ENCODE results near the gene TDP1.
"Not testable (repeated sequence)": the region's sequence is repeated elsewhere in the genome, so short reads cannot be mapped to it uniquely, and the experiment has no call there.

TDP1 gene

DNA sequence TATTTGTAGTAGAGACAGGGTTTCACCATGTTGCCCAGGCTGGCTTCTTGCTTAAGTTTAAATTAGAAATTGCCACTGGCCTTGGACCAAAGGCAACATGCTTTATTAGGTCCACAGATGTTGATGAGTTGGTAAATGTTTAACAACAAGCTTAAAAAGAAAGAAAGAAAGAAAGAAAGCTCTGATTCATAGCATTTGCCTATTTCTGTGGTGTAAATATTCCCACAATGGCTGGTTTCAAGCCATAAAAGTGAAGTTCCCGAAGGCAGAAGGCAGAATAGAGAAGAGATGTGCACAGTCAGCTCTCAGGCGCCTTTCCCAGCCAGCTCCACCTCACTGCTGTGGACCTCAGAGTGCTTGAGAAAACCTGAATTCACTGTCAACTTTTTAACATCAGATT, 132.4 kb downstream of the TDP1 start:
- no peak overlapping the region for H3K27ac ChIP-seq (ENCODE audit: low read length)
- no peaks in the 10 kb centered on the region for H3K27me3 ChIP-seq (ENCODE audit: low read depth, low read length)
- H3K9me3 ChIP-seq (ENCODE audit: control insufficient read depth in 1 of 2, low read length in 2 of 2) = no peaks in the 10 kb centered on the region
- H3K4me1 ChIP-seq (ENCODE audit: control insufficient read depth in 1 of 2, insufficient read depth in 2 of 2, low read length in 2 of 2) = peaks cover 0 to 8% of the 10 kb centered on the region in 2 donors
- H3K4me3 ChIP-seq (ENCODE audit: low read depth in 1 of 2, low read length in 2 of 2) = no peak overlapping the region
- no peaks in the 10 kb centered on the region for H3K36me3 ChIP-seq (ENCODE audit: control insufficient read depth in 1 of 2, insufficient read depth in 2 of 2, low read length in 2 of 2)

DNA sequence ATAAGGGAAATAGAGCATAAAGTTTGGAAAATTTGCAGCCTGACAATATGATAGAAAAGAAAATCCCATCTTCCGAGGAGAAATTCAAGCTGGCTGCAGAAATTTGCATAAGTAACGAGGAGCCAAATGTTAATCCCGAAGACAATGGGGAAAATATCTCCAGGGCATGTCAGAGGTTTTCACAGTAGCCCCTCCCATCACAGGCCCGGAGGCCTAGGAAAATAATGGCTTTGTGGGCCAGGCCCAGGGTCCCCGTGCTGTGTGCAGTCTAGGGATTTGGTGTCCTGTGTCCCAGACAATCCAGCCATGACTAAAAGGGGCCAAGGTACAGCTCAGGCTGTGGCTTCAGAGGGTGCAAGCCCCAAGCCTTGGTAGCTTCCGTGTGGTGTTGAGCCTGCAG, 133.8 kb downstream of the TDP1 start:
- not testable (repeated sequence) for H3K4me3 ChIP-seq (ENCODE audit: low read depth in 1 of 2, low read length in 2 of 2); H3K36me3 ChIP-seq (ENCODE audit: control insufficient read depth in 1 of 2, insufficient read depth in 2 of 2, low read length in 2 of 2); H3K27me3 ChIP-seq (ENCODE audit: low read depth, low read length); H3K9me3 ChIP-seq (ENCODE audit: control insufficient read depth in 1 of 2, low read length in 2 of 2); H3K4me1 ChIP-seq (ENCODE audit: control insufficient read depth in 1 of 2, insufficient read depth in 2 of 2, low read length in 2 of 2); H3K27ac ChIP-seq (ENCODE audit: low read length)

DNA sequence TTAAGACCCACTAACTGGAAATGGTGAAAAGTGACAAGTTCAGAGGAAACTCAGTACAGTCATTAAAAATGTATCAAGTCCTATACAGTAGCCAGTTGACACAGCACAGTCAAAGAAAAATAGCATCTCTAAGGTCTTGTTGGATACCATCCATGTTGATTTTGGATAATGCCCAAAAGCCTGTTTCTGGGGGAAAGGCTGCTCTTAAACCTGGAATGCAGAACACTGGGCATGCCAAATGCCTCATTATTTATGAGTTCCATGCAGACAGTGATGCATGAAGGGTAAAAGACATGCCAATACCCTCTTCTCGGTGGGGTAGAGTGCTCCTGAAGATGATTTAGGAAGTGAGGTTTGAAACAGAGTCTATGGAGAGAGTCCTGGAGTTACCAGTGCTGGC, 135.7 kb downstream of the TDP1 start:
- Histone ChIP-seq H3K4me1 (ENCODE audit: control insufficient read depth in 1 of 2, insufficient read depth in 2 of 2, low read length in 2 of 2) (peaks cover 0 to 8% of the 10 kb centered on the region in 2 donors), H3K9me3 (ENCODE audit: control insufficient read depth in 1 of 2, low read length in 2 of 2) (no peaks in the 10 kb centered on the region), H3K4me3 (ENCODE audit: low read depth in 1 of 2, low read length in 2 of 2) (no peak overlapping the region), H3K27ac (ENCODE audit: low read length) (no peak overlapping the region), H3K36me3 (ENCODE audit: control insufficient read depth in 1 of 2, insufficient read depth in 2 of 2, low read length in 2 of 2) (no peaks in the 10 kb centered on the region), H3K27me3 (ENCODE audit: low read depth, low read length) (no peaks in the 10 kb centered on the region)

DNA sequence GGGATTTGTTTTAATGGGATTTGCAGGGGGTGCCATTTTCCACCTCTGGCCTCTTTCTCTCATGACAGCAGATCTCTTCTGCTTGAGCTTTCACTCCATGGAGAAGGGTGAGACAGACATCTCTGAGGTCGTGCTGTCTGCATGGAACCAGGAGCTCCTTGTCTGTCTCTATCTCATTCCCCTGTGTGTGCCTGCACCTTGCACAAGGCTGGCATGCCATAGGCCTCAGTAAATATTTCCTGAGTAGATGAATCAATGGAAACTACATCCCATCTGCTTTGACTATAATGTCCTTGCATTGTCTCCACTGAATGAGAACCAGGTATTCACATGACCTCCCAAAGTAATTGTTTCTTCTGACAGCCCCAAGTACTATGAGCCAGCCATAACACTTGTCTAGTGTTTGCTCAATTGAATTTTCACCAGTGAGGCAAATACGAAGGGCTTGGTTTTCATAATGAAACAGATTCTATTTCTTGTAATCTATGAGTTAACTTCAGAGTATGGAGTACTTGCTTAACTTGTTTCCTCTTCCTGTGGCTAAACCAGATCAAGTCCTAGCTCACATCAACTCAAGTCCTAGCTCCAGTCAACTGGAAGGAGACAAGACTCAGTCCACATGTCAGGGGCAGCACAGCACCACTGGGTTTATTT, 138.3 kb downstream of the TDP1 start:
- Histone ChIP-seq H3K27ac (ENCODE audit: low read length) (no peak overlapping the region), H3K36me3 (ENCODE audit: control insufficient read depth in 1 of 2, insufficient read depth in 2 of 2, low read length in 2 of 2) (no peaks in the 10 kb centered on the region), H3K4me1 (ENCODE audit: control insufficient read depth in 1 of 2, insufficient read depth in 2 of 2, low read length in 2 of 2) (peaks cover 0 to 8% of the 10 kb centered on the region in 2 donors), H3K4me3 (ENCODE audit: low read depth in 1 of 2, low read length in 2 of 2) (no peak overlapping the region), H3K9me3 (ENCODE audit: control insufficient read depth in 1 of 2, low read length in 2 of 2) (no peaks in the 10 kb centered on the region), H3K27me3 (ENCODE audit: low read depth, low read length) (no peaks in the 10 kb centered on the region)

Data from muscle layer of duodenum (tissue), 2 donors.